HG03571 (cell line): ENCODE measurements around the gene PKMYT1.

Experiments
- ATAC-seq: cut with Tn5 transposase; IDR thresholded peaks from one replicate; pipeline ENCODE4 v1.9.1; 2021; ENCODE audit not compliant: unreplicated experiment

PKMYT1 gene

DNA sequence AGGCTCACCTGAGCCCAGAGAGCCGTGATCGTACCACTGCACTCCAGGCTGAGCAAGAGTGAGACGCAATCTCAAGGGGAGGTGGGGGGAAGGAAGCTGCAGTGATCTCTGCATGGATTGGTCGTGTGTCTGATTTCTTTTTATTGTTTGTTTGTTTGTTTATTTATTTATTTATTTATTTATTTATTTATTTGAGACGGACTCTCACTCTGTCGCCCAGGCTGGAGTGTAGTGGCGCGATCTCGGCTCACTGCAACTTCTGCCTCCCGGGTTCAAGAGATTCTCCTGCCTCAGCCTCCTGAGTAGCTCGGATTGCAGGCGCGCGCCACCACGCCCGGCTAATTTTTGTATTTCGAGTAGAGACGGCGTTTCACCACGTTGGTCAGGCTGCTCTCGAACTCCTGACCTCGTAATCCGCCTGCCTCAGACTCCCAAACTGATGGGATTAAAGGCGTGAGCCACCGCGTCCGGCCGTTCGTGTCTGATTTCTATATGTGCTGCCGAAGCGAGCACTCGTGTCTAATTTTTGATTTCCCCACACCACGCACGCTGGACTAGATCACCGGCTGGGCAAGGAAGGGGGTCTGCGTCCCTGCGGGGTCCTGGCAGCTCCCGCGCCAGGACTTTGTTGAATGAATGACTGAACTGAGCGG, 39.5 kb upstream of the PKMYT1 start:
- ATAC-seq, result no peak

DNA sequence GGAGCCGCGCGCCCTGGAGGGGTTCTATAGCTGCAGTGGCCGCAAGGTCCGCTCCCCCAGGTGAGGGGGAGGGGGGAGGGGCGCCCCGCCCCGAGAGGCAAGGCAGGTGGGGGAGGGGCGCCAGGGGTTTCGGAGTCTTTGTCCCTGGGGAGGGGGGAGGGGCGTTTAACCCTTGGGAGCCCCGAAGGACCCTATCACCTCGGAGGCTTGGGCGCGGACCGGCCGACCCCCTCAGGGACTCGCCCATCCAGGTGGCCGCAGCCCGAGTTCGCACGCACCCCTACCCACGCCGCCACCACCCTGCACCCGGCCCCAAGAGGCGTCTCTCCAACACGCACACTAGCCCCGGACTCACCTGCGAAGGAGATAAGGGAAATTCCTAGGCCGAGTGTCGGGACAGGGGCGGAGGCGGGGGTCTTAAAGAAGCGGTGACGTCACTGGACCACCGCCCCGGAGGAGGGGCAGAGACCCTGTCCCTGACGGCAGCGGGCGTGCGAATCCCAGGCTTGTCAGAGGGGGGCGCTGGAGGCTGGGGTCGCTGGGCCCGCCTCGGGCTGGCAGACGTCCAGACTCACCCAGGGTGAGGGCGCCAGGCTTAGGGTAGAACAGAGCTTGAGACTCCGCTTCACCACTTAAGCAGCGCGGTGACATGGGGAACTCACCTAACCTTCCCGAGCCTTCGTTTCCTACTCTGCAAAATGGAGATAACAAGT, 37.7 kb upstream of the PKMYT1 start, which contains the start of gene CLDN6:
Gene CLDN6 (minus strand): TSS at position 390 of the 713 bp plus-strand sequence. CDS start 2,162 bp downstream, outside the sequence.
- ATAC-seq, result no peak

DNA sequence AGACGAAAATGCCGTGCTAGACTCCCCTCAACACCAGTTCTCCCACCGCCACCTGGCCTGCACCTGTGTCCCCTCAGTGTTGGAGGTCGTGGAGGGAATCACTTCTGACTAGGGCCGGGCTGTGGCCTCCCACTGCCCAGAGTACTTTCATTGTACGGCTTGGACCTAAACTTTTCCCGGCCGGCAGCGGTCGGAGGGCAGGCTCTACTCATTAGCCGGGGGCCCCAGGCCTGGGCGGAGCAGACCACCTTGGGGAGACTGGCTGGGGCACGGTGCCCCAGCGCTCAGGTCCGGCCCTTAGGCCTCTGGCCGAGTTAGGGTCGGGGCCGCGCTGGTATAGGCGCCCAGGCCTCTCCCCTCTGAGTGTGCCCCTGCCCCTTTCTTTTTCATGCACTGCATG, 37.1 kb upstream of the PKMYT1 start:
- no peak for ATAC-seq

DNA sequence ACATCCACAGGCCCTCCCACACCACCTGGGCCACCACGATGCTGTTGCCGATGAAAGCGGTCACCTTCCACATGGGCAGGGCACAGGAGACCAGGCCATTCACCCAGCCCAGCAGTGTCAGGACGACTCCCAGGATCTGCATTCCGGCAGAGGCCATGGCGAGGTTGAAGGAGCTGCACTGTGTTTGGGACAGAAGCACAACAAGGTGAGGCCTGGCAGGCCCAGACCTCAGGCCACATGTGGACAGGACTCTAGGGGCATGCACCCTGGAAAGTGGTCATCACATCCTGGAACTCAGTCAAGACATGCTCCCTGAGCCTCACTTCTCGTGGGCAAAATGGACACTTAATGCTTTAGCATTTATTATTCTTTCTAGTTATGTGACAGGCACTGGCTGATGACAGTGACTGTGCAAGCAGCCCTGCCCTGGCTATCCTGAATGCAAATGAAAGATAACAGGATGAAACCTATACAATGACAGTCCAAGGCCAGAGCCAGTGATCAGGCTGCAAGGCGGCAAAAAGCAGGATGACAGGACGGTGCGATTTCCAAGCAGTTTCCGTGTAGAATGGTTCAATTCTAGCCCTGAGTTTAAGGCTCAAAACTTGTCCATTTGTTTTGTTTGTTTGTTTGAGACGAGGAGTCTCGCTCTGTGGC, 35.7 kb upstream of the PKMYT1 start:
- ATAC-seq, result no peak

DNA sequence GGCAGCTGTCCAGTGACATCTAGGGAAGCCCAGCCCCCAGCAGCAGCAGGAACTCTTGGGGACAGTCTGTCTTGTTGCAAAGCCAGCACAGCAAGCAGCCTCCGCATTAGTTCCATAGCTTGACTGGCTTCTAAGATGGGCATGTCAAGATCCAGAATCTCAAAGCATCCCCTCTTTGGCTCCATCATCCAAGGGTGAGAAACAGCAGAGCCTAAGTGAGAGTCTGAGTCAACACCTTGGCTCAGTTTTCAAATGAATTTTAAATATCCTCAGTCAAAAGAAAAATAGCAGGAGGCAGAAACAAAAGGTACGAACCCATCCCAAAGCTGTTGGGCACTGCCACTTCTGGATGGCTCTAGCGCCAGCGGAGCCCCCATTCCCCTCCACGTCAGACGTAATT, 34.7 kb upstream of the PKMYT1 start:
- no peak for ATAC-seq

DNA sequence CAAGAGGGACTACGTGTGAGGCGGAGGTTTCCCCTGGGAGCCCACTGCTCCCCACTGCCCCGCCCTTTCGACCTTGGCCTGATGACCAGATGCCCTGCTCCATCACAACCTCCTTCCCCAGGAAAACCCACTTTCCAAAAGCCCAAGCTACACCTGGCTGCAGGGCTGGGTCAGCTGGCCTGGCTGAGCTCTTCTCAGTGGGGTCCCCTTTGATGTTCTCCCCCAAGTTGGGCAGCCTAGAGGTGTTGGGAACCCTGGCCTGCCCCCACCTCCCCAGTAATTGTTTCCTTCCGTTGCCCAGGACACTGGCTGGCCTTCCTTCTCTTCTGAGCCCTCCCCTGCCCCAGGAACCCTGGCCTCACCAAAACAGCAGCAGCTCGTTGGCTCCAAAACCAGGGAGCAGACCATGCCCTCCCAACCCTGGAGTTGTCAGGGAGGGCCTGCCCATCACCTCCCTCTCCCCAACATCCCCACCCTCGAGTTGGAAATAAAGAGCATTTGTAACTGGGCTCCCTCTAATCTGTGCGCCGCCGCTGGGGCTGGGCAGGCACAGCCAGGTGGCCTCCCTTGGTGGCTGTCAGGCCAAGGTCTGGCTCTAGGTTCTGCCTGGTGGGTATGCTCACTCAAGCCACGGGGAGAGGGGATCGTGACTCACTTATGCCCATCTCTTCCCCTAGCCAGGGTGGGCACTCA, 33.9 kb upstream of the PKMYT1 start:
- ATAC-seq, result no peak

DNA sequence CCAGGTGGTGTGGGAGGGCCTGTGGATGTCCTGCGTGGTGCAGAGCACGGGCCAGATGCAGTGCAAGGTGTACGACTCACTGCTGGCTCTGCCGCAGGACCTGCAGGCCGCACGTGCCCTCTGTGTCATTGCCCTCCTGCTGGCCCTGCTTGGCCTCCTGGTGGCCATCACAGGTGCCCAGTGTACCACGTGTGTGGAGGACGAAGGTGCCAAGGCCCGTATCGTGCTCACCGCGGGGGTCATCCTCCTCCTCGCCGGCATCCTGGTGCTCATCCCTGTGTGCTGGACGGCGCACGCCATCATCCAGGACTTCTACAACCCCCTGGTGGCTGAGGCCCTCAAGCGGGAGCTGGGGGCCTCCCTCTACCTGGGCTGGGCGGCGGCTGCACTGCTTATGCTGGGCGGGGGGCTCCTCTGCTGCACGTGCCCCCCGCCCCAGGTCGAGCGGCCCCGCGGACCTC, 33.3 kb upstream of the PKMYT1 start:
- ATAC-seq, result no peak

DNA sequence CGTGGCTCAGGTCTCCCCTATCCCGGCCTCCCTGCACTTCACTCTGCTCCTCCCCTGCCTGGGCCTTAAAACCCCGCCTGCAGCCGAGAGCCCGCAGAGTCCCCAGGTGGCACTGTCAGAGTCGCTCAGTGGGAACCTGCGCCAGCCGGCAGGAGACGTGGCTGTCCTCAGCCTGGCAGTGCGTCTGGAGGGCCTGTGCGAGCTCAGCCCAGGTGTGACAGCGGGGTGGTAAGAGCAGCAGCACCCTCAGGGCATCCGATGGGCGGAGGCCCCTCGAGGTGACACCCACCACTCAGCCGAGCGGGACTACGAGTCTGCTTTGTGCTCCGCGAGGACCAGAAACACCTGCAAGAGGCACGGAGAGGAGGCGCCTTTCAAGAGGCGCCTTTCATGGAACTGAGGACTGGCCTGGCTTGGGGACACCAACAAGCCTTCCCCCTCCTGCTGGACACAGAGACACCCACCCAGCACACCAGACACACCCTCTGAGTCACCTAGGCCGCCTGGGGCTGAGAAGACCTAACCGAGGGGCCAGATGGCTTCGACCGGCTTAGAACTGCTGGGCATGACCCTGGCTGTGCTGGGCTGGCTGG, 32.7 kb upstream of the PKMYT1 start, which contains the start of gene CLDN9:
Gene CLDN9 (plus strand): TSS at position 96 of the 593 bp plus-strand sequence. CDS start 440 bp downstream, at position 536.
- no peak for ATAC-seq

DNA sequence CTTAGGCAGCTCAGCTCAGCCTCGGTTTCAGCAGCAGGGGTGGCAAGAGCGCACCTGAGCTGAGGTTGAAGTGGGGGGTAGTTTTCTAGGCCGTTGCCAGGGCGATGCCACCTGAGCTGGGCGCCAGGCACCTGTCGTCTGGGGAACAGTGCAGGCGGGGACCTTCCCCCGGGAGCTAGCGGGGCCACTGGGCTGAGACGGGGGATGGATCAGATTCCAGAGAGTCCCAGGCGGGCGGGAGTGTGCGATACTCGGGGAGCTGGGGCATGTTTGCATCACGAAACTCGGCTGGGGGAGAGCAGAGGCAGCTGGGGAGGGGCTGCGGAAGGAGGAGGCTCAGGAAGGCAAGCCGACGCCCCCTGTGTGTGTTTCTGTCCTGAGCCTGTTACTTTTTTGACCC, 32.0 kb upstream of the PKMYT1 start:
- no peak for ATAC-seq

DNA sequence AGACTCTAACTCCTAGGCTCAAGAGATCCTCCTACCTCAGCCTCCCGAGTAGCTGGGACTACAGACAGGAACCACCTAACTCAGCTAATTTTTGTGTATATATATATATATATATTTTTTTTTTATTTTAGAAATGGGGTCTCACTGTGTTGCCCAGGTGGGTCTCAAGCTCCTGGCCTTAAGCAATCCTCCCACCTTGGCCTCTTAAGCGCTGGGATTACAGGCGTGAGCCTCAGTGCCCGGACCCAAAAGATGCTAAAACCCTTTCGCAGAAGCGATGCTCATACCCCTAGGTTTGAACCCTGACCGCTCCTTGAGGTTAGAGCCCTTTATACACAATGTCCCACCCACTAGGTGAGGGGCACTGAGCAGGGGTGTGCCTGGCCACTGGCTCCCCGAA, 30.3 kb upstream of the PKMYT1 start:
- no peak for ATAC-seq

DNA sequence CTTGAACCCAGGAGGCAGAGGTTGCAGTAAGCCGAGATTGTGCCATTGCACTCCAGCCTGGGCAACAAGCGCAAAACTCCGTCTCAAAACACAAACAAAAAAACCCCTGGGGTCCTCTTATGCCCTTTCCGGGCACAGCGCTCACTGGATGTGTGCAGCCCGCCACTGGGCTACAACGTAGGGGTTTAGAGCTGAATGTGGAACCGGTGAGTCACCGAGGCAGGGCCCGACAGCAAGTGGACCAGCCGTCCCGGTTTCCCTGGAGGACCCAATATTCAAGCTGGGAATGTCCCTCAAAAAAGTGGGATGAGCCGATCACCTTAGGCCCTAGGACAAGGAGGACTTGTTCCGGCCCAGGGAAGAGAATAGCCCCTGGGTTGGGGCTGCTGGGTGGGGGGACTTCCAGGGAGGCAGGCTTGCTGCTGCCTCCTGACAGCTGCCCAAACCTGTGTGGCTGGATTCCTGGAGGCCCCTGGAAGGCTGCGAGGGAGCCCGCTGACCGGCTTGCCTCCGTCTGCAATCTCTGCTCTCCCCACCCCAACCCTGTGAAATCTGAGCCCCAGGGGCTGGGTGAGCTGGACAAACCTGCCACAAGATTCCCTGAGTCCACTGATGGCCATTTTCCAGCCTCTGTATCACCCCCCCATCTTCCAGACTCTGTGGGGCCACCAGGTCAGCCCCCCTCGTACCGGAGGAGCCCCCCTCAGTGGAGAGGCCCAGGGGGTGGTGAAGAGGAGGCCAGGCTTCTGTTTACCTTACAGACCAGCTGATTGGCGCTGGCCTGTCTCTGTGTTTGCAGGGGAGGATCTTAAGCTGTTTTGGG, 29.5 kb upstream of the PKMYT1 start:
- no peak for ATAC-seq

DNA sequence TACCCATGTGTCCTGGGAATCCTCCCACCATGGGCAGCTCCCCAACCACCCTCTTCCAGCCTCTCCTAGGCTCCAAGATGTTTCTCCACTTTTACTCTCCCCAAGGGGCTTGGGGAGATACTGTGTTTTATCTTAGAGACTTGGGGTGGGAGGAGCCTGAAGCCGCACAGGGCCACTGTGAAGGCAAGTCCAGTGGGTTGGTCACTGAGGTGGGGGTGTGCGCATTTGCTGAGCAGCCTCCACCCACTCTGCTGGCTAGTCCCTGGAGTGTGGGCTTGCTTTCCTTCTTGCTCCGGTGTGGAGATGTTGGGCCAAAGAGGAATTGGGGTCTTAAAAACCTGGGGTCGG, 28.4 kb upstream of the PKMYT1 start:
- ATAC-seq, result no peak

DNA sequence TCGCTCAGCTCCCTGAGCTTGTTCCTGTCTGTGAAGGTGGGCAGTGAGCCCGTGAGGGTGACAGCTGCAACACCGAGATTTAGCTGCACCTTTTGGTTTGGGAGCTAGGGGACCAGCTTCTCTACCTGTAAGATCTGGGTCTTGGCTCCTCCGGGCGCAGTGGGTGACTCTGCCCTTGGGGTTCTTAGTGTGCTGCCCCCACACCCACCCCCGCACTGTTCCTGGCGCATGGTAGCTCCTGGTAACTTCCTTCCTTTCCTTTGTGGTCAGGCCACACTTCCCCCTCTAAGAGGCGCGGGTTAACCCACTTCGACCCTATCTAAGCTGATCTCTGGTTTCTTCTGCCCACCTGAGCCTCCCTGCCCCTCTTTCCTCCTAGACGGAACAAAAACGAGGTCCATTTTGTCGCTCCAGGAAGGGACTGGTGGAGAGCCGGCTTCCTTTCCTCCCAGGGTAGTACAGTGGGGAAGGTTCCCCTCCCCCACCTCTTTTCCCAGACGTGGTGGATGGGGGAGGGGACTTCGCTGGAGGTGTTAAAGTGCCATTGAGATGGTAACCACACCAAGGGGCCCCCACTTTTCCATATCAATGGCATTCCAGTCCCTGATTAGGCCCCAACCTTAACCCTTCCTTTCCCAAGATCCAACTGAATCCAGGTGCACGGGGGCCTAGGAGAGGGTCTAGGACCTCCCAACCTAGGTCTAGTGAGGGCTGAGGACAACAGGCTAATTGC, 27.9 kb upstream of the PKMYT1 start:
- ATAC-seq, result no peak

DNA sequence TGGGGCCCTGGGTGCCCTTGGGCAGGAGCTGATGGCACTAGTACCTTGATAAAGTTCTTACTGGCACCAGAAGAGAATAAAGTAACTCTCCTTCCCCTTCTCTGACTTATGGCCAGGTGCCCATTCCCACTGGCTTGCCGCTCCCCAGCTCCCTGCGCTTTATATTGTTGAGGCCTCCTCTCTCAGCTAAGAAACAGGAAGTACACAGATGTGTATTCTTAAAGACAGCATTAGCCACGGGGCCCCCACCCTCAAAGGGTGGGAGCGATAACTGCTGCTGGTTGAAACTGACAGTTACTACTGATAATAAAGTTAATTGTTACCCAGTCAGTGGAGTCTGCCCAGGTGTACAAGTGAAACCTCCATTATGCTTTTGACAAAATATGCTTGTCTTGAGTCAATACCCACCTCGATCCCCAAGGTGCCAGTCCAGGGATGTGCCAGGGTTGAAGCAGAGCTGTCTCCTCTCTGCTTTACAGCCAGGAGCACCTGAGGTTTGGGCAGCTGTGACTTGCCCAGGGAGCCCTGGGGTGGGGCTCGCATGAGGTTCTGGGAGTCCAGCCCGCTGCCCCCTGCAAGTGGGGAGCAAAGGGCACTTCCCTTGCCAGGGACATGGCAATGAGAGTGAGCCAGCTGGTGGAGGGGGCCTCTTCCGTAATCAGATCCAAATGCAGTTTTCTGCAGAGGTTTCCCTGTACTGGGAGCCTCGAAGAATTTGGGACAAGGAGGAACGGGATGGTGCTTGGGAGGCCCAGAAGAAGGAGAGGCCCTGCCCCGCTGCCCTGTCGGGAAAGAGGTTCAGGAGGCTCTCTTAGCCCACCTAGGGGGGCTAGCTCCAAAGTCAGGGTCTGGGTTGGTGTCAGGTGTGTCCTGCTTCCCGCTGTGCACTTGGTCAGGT, 27.1 kb upstream of the PKMYT1 start:
- ATAC-seq, result no peak

DNA sequence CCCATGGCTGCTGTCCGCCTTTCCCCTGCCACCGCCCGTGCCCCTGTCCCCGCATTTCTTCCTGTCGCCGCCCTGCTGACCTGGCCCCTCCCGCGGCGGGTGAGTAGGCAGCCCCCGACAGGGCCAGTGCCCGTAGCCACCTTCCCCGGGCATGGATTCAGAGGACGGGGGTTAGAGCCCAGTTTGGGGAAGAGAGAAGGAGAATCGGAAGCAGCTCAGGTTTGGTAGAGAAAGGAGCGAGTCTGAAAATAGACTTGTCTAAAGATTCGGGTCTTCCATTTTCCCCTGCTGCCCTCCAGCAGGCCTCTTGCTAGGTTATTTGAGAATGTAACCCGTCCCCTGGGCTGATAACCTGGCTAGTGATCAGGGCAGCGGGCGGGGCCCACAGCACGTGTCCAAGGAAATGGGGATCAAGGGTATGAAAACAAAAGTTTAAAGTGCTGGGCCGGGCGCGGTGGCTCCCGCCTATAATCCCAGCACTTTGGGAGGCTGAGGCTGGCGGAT, 24.6 kb upstream of the PKMYT1 start:
- ATAC-seq, result no peak

DNA sequence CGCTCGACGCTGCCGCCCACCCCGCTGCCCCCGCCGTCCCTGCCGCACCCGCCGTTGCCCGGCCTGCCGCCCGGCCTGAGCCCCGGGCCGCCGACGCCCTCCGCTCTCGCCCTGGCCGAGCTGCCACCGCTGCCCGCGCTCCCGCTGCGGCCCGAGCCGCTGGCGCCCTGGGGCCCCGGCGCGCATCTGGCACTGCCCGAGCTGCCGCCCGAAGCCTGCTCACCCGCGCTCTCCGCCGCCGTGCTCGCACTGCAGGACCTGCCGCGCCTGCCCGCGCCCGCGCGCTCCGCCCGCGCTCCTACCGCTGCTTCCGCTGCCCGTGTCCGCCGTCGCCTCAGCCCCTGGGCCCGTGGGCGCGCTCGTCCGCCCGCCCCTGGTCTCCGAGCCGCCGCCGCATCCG, 24.1 kb upstream of the PKMYT1 start:
- ATAC-seq, result peak; percentile 9

DNA sequence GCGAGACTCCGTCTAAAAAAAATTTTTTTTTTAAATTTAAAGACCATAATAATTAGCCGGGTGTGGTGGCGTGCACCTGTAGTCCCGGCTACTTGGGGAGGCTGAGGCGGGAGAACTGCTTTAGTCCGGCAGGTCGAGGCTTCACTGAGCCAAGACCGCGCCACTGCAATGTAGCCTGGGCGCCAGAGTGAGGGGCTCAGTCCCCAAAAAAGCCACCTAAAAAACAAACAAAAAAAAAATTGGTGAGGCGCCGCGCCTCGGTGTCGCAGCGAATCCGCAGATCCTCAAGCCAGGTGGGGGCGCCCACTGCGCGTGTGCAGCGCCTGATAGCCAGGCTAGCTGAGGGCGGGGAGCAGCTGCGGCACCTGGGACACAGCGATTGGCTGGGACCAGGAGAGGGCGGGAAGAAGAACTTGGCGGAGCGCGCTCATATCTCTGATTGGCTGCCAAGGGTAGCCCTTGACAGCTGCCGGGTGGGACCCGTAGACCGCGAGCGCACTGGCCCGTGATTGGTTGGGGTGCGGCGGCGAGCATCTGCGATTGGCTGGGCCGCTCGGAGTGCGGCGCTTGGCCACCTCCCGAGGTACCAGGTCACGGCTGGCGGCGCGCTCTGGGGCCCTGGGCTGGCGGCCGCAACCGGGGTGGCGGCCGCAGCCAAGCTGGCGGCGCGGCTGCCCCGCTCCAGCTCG, 23.5 kb upstream of the PKMYT1 start:
- peak; percentile 91 for ATAC-seq

DNA sequence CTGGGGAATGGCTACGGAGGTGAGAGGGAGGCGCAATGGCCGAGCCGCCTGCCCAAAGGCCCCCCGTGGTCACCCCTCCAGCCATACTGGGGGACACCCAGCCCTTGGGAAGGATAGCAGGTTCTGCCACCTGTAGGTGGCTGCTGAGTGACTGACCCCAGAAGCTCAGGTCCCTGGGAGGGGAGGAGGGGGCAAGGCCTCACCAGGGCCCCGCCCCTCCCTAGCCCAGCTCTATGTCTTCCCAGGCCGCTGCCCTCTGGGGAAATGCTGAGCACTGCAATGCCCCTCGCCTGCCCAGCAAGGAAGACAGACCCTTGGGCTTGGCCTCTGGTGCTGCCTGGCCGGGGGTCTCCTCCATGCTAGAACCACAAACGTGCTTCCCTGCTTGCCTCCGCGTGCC, 21.1 kb upstream of the PKMYT1 start:
- ATAC-seq, result no peak
